Hematopoietic multipotent progenitor cell treated with erythropoietin and hydrocortisone succinate and interleukin-3 and kit ligand, for 4 days (in vitro differentiated cells): ENCODE results near the gene ZHX3.
"Not testable (repeated sequence)": the region's sequence is repeated elsewhere in the genome, so short reads cannot be mapped to it uniquely, and the experiment has no call there.

Source experiments
- DNase-seq: peaks from one replicate; pipeline ENCODE4 v3.0.0-alpha.2; 2015

ZHX3 gene

GRCh38 chr20:41256516-41256915 lies 61.0 kb downstream of the ZHX3 start:
- DNase-seq, result no peak

- DNase-seq, result no peak
Measured at GRCh38 chr20:41255655-41256054, 61.9 kb downstream of the ZHX3 start.

DNA sequence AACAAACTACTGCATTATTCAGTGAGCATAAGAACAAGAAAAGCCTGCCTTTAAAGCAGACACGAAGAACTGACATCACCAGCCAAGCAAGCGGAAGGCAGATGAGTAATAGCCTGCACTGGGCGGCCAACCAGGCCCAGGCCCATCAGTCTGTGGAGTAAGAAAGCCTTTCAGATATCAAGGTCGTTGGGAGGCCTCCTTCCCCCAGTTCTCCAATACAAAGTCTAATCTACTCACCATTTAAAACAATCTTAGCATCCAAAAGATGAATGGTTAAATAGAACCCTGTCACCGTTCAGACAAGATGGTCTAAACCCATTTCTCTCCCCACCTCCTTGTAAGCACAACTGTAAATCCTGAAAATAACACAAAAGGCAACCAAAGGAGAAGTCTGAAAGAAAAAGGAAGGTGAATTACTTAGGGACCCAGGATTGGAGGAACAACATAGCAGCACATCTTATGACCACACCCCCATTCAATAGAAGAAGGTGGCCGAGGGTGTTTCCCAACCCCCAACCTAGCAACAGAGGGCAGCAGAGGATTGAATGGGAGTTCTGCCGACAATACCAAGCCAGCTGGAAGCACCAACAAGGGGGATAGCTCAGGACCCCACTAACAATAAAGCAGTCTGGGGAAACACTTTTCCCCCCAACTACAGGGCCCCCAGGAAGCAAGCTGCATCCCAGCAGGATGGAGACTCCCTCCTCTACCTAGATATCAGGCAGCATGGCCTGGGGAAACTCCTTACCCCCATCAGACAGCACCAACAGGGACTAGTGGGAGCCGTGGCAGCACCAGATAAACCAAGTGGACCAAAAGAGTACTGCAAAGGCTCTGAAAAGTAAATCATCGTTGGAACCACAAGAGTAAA lies 67.9 kb downstream of the ZHX3 start:
- DNase-seq, result peak; percentile 53

DNA sequence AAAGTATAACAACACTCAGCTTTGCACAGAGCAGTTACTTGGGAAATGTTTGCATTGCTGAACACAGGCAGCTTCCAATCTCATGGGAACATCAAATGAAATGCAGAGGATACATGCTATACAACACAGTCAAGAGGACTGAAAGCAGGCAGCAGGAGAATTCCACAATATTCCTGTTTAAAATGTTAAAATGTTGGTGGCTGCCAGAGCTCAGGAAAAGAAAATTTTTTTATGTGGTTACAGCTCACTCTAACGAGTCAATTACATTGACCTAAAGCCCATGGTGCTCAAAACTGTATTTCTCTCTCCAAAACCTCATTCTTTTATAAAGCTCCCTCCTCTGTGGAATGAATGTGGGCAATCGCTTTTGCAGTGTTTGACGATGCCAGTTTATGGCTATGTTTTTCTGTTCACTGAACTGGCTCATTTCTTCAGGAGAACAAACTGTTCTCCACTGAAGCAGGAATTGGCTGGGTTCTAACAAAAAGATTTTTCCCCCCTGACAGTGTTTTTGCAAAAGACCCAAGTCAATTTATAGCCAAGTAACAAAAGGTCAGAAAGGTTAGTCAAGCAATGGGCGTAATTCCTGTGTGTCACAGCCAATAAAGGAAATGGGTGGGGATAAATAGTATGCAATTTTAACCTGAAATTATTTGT lies 69.0 kb downstream of the ZHX3 start:
- no peak for DNase-seq

- no peak for DNase-seq
Measured at GRCh38 chr20:41247523-41248367, 69.8 kb downstream of the ZHX3 start.

DNA sequence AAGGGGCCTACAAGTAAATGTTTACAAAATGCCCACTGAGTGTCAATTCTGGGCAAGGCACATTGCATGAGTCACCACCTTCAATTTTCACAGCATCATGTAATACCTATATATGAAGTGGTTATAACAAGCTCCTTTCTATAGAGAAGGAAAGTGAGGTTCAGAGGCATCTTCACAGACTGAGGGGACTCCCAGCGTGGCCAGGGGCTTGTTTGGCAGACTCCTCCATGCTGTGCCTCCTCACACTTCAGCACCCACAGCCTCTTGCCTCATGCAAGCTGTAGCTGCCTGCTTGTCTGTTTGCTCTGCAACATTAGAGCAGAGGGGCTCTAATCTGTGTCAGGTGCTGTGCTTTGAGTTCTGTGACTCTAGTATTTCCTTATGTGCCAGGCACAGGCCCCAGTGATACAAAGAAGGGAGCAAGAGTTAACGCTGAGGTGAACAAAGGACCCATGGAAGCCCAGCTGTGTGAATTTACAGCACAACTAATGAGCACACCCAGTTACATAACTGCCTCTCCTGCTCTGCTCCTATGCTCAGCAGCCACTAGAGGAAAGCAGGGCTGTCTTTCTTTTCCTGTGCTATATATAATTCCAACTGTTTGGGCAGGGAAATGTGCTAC lies 72.3 kb downstream of the ZHX3 start:
- DNase-seq, result no peak

GRCh38 chr20:41242807-41243206 lies 74.7 kb downstream of the ZHX3 start:
- no peak for DNase-seq

GRCh38 chr20:41242352-41242751 lies 75.2 kb downstream of the ZHX3 start:
- no peak for DNase-seq

- DNase-seq, result not testable (repeated sequence)
Measured at GRCh38 chr20:41237233-41237632, 80.3 kb downstream of the ZHX3 start.

GRCh38 chr20:41236818-41237217 lies 80.7 kb downstream of the ZHX3 start:
- not testable (repeated sequence) for DNase-seq

DNA sequence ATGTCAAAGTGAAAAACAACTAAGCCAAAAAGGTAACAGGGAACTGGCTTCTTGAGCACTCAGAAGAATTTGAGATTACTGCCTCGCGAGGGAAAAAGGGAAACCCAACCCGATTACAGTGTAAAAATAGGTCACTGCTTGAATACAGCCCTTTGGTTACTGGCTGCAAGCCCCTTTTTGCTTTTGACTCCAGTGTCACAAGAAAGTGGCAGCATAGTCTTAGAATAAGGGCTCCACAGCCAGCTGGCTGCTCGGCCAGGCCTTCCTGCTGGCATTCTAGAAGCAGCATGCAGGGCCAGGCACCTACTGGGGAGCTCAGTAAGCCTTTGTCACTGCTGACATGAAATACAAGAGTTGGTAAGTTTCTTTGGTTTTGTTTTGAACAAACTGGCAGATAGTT lies 83.0 kb downstream of the ZHX3 start:
- no peak for DNase-seq

GRCh38 chr20:41234041-41234440 lies 83.5 kb downstream of the ZHX3 start:
- DNase-seq, result no peak

DNA sequence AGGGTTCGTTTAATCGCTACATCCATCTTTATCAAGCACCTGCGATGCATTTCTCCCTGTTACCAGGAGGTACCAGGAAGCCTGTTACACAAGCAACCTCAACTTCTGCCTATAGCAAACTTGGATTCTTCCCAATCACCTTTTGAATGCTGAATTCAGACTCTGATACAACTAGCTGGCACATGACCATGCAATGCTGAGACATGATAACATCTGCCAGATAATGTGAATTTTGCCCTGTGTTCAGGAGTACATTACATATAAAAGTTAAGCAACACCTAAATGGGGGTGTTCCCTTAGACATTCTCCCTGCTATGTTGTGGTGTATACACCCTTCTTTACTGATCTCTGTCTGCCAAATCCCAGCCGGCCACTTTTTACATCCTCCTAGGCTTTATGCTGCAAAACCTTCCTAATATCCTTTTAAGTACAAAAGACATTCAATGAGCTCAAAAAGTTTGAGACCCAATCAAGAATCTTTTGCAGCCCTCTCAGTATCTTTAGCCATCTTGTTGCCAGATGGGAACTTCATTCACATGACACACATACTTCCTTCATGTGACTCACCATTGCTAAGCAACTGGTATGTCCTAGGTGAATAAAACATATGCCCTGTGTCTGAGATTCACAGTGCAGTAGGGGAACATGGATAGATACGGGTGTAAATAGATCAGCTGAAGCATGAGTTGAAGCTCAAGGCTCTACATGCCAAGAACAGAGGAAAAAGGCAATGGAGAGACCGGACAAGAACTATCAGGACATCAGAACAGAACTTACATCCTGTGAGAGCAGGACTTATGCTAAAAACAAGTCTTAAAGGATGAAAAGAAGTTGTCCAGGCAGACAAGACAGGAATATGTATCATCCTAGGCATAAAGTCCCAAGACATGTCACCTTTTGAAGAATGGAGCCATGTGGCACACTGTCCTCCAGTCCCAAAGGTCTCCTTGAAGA lies 84.3 kb downstream of the ZHX3 start:
- DNase-seq, result peak; percentile 23

DNA sequence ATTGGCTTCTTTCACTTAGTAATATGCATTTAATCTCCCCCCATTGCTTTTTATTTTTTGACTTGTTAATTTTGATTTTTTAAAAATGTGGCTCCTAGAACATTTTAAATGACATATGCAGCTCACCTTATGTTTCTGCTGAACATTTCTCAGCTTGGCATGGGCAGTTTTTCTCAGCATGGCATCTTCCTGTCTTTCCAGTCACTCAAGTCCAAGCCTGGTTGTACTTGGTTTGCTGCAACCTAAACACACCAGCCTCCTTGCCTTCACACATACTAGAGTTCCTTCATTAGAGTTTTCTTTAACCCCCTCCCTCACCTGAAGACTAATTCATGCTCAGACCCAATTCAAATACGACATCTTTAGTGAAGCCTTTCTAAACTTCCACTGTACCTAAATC lies 86.4 kb downstream of the ZHX3 start:
- DNase-seq, result no peak

GRCh38 chr20:41230136-41230535 lies 87.4 kb downstream of the ZHX3 start:
- DNase-seq, result no peak

GRCh38 chr20:41229259-41229658 lies 88.3 kb downstream of the ZHX3 start:
- DNase-seq, result no peak

GRCh38 chr20:41228858-41229257 lies 88.7 kb downstream of the ZHX3 start:
- DNase-seq, result no peak

- no peak for DNase-seq
Measured at GRCh38 chr20:41226426-41226825, 91.1 kb downstream of the ZHX3 start.

GRCh38 chr20:41225091-41225490 lies 92.4 kb downstream of the ZHX3 start:
- DNase-seq, result no peak

- DNase-seq, result peak; percentile 13
Measured at GRCh38 chr20:41224281-41224680, 93.2 kb downstream of the ZHX3 start.

DNA sequence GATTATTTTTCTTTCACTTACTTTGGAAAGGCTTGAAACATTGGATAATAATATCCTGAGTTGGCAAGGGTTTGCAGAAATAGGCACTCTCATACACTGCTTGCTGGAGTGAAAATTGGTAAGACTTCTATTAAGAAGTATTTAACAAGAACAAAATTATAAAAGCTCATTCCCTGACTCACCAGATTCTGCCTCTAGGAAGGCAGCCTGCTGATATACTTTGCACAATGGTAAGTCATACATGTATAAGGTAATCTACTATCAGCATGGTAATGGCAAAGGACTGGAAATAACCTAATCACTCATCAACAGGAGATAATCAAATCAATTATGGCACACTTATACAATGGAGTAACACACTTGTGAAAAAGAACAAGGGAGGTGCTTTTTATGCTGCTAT lies 94.4 kb downstream of the ZHX3 start:
- DNase-seq, result no peak

GRCh38 chr20:41222703-41223102 lies 94.8 kb downstream of the ZHX3 start:
- no peak for DNase-seq
